OCI-LY7 (cell line): ENCODE results near the gene SND1. TPM values are rescaled to one million over a fixed set of nuclear protein-coding genes. Genes with fewer than 3 reads are reported as not detected.

Source experiments
- BruUV-seq: library from RNA; stranded (reverse); fragments of 400-500 nt; replicated peaks from 2 replicates; lab custom pipeline; 2021; lab: Mats Ljungman, UMichigan
- CTCF ChIA-PET: fragments of 300-600 bp; sonication (Branson Sonifier 250); formaldehyde crosslinking; loops from one replicate; lab custom pipeline; 2022; ENCODE audit warnings: antibody characterized with exemption; ENCODE audit not compliant: unreplicated experiment; lab: Charles Lee
- POLR2A ChIA-PET: fragments of 300-600 bp; sonication (Branson Sonifier 250); formaldehyde crosslinking; loops from one replicate; lab custom pipeline; 2022; ENCODE audit warnings: antibody characterized with exemption; lab: Charles Lee
- DNase-seq: peaks from one replicate; pipeline ENCODE4 v3.0.0-alpha.2; 2015; ENCODE audit warnings: low spot score
- H2AFZ ChIP-seq: fragments of 200-600 bp; sonication (generic), shearing (Covaris generic); 2 replicates; pipeline ENCODE4 v1.6.1; 2014; ENCODE audit warnings: mild to moderate bottlenecking, antibody characterized with exemption, low read length, moderate library complexity
- H3K27ac ChIP-seq: fragments of 200-600 bp; sonication (generic); 2 replicates; pipeline ENCODE4 v1.5.1; 2014; ENCODE audit warnings: mixed run types, low read depth, mild to moderate bottlenecking, moderate library complexity, low read length, inconsistent platforms; ENCODE audit not compliant: poor library complexity, severe bottlenecking
- H3K36me3 ChIP-seq: fragments of 200-600 bp; sonication (generic); 2 replicates; pipeline ENCODE4 v1.6.1; 2014; ENCODE audit warnings: mild to moderate bottlenecking, antibody characterized with exemption, low read length, moderate library complexity, mixed read lengths; ENCODE audit not compliant: insufficient read depth
- H3K4me1 ChIP-seq: fragments of 200-600 bp; sonication (generic); 2 replicates; pipeline ENCODE4 v1.5.1; 2014; ENCODE audit warnings: mild to moderate bottlenecking, low read length; ENCODE audit not compliant: insufficient read depth, poor library complexity, severe bottlenecking
- H3K4me2 ChIP-seq: fragments of 200-600 bp; sonication (generic); 2 replicates; pipeline ENCODE4 v1.6.1; 2014; ENCODE audit warnings: mild to moderate bottlenecking, low read length
- H3K4me3 ChIP-seq: fragments of 200-600 bp; sonication (generic); 2 replicates; pipeline ENCODE4 v1.5.1; 2014; ENCODE audit warnings: mild to moderate bottlenecking, low read depth, low read length; ENCODE audit not compliant: poor library complexity, severe bottlenecking
- H3K79me2 ChIP-seq: fragments of 200-600 bp; sonication (generic); 2 replicates; pipeline ENCODE4 v1.6.1; 2016; ENCODE audit warnings: low read depth, mild to moderate bottlenecking, low read length, moderate library complexity, mixed read lengths; ENCODE audit not compliant: insufficient read depth
- H3K9me2 ChIP-seq: fragments of 200-600 bp; sonication (generic); 2 replicates; pipeline ENCODE4 v1.6.1; 2016; ENCODE audit warnings: mild to moderate bottlenecking, low read length, mixed read lengths; ENCODE audit not compliant: insufficient read depth
- H3K9me3 ChIP-seq: fragments of 200-600 bp; sonication (generic); 2 replicates; pipeline ENCODE4 v1.6.1; 2014; ENCODE audit warnings: mild to moderate bottlenecking, mixed run types, low read length, mixed read lengths
- H4K20me1 ChIP-seq: fragments of 200-600 bp; sonication (generic); 2 replicates; pipeline ENCODE4 v1.6.1; 2014; ENCODE audit warnings: mild to moderate bottlenecking, antibody characterized with exemption, low read length, moderate library complexity, mixed read lengths; ENCODE audit not compliant: insufficient read depth
- EZH2phosphoT487 ChIP-seq: fragments of 200-600 bp; sonication (generic); IDR thresholded peaks from 2 replicates; pipeline ENCODE4 v1.6.1; 2018; ENCODE audit warnings: low read depth, borderline replicate concordance, mild to moderate bottlenecking, mixed run types, antibody characterized with exemption, low read length, moderate library complexity, mixed read lengths
- intact Hi-C: fragments of 100-400 bp; cut with micrococcal nuclease; formaldehyde crosslinking; loops from one replicate; pipeline ENCODE4 v1.10.0; 2022; ENCODE audit not compliant: unreplicated experiment
- total RNA-seq, 2 experiments: library from RNA; depleted of rRNA in 1 of 2; stranded (reverse); fragments of >200 nt in 1 of 2; shearing (Covaris generic) in 1 of 2; gene quantifications; 2 replicates each; pipeline ENCODE4 v1.2.3, GENCODE V29; 2014 to 2022
- TF ChIP-seq, protein P1 (sequence below): fragments of 200-600 bp; sonication (generic); conservative IDR thresholded peaks from 2 replicates; pipeline ENCODE4 v1.5.1; 2014; ENCODE audit warnings: mild to moderate bottlenecking, antibody characterized with exemption, low read length, moderate library complexity, mixed read lengths

The SND1 gene
- total RNA-seq, 2 experiments from 2014 or later, result 111 to 221 TPM

- H3K4me3 ChIP-seq, result no peak overlapping the region
- H4K20me1 ChIP-seq, result peaks cover 19% of the 10 kb centered on the region; the same call in 1 of the 2 replicates
Measured at GRCh38 chr7:127792528-127793342, 140.7 kb downstream of the SND1 start.

GRCh38 chr7:127793582-127793981 is 141.6 kb downstream of the SND1 start:
- Histone ChIP-seq H3K27ac (no peak overlapping the region), H3K9me3 (no peaks in the 10 kb centered on the region), H3K36me3 (no peaks in the 10 kb centered on the region), H3K79me2 (no peaks in the 10 kb centered on the region), H3K4me2 (no peak overlapping the region), H3K4me3 (no peak overlapping the region), H4K20me1 (peaks cover 17% of the 10 kb centered on the region; the same call in 1 of the 2 replicates), H3K9me2 (no peaks in the 10 kb centered on the region), H2AFZ (no peak overlapping the region), H3K4me1 (no peaks in the 10 kb centered on the region)
- POLR2A ChIA-PET, result interaction anchor here (1.6 kb wide), 1 partner anchor 11 kb away, joined by 4 read pairs; no protein-coding TSS in a partner anchor
- intact Hi-C loops, result no loop called here
- peak; percentile 21 for DNase-seq
- CTCF ChIA-PET, result no interaction called here
- TF ChIP-seq, protein P1, sequence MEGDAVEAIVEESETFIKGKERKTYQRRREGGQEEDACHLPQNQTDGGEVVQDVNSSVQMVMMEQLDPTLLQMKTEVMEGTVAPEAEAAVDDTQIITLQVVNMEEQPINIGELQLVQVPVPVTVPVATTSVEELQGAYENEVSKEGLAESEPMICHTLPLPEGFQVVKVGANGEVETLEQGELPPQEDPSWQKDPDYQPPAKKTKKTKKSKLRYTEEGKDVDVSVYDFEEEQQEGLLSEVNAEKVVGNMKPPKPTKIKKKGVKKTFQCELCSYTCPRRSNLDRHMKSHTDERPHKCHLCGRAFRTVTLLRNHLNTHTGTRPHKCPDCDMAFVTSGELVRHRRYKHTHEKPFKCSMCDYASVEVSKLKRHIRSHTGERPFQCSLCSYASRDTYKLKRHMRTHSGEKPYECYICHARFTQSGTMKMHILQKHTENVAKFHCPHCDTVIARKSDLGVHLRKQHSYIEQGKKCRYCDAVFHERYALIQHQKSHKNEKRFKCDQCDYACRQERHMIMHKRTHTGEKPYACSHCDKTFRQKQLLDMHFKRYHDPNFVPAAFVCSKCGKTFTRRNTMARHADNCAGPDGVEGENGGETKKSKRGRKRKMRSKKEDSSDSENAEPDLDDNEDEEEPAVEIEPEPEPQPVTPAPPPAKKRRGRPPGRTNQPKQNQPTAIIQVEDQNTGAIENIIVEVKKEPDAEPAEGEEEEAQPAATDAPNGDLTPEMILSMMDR, result no peak
- no peak for TF ChIP-seq EZH2phosphoT487
- no TSS peak for BruUV-seq

More at GRCh38 chr7:127792528-127793342, 140.7 kb downstream of the SND1 start:
- DNase-seq, result peak; percentile 30
- TF ChIP-seq EZH2phosphoT487, result no peak
- TF ChIP-seq, protein P1, result peak; percentile 81
- ChIA-PET POLR2A (interaction anchor here (0.8 to 1.6 kb wide), 5 partner anchors 10 to 63 kb away, joined by 3 to 4 read pairs (median 3); no protein-coding TSS in a partner anchor), CTCF (interaction anchor here (0.6 to 1.5 kb wide), 2 partner anchors 11 to 15 kb away, joined by 3 read pairs; no protein-coding TSS in a partner anchor)
- BruUV-seq, result no TSS peak
- H3K36me3 ChIP-seq, result no peaks in the 10 kb centered on the region
- H3K9me3 ChIP-seq, result no peaks in the 10 kb centered on the region
- H2AFZ ChIP-seq, result no peak overlapping the region
- H3K4me2 ChIP-seq, result no peak overlapping the region
- H3K27ac ChIP-seq, result no peak overlapping the region
- no peaks in the 10 kb centered on the region for H3K79me2 ChIP-seq
- intact Hi-C loops, result no loop called here
- no peaks in the 10 kb centered on the region for H3K4me1 ChIP-seq
- no peaks in the 10 kb centered on the region for H3K9me2 ChIP-seq
